HepG2 (cell line): ENCODE measurements around the gene NPB. TPM values are rescaled to one million over a fixed set of nuclear protein-coding genes. Genes with fewer than 3 reads are reported as not detected.

ENCODE experiments used
- ARID2 ChIP-seq: sonication (generic); formaldehyde crosslinking; IDR thresholded peaks from 2 replicates; pipeline ENCODE4 v1.8.1; 2022; ENCODE audit warnings: mild to moderate bottlenecking, missing genetic modification reagents, borderline replicate concordance
- ATAD3A ChIP-seq: sonication (generic); formaldehyde crosslinking; IDR thresholded peaks from 2 replicates; pipeline ENCODE4 v1.4.0; 2020; ENCODE audit warnings: missing genetic modification reagents
- EEA1 ChIP-seq: sonication (generic); formaldehyde crosslinking; IDR thresholded peaks from 2 replicates; pipeline ENCODE4 v1.5.1; 2020; ENCODE audit warnings: mild to moderate bottlenecking, missing genetic modification reagents, borderline replicate concordance
- ETV6 ChIP-seq: sonication (generic); formaldehyde crosslinking; conservative IDR thresholded peaks from 2 replicates; pipeline ENCODE4 v1.4.0; 2020; ENCODE audit warnings: missing genetic modification reagents
- FOXP4 ChIP-seq: sonication (generic); formaldehyde crosslinking; IDR thresholded peaks from 2 replicates; pipeline ENCODE4 v1.4.0; 2020; ENCODE audit warnings: missing genetic modification reagents
- GATA4 ChIP-seq: sonication (generic); IDR thresholded peaks from 2 replicates; pipeline ENCODE4 v1.6.1; 2016; ENCODE audit warnings: antibody characterized with exemption, low read depth, borderline replicate concordance
- HES4 ChIP-seq: sonication (generic); formaldehyde crosslinking; IDR thresholded peaks from 2 replicates; pipeline ENCODE4 v1.9.0; 2021; ENCODE audit warnings: mild to moderate bottlenecking, missing genetic modification reagents, borderline replicate concordance
- HIVEP1 ChIP-seq: sonication (generic); formaldehyde crosslinking; IDR thresholded peaks from 2 replicates; pipeline ENCODE4 v1.4.0; 2020; ENCODE audit warnings: mild to moderate bottlenecking, missing genetic modification reagents
- IRF9 ChIP-seq: sonication (generic); formaldehyde crosslinking; IDR thresholded peaks from 2 replicates; pipeline ENCODE4 v1.8.0; 2022; ENCODE audit warnings: missing genetic modification reagents, mild to moderate bottlenecking, borderline replicate concordance
- KDM3A ChIP-seq: IDR thresholded peaks from 2 replicates; pipeline ENCODE4 v1.6.1; 2018; ENCODE audit warnings: low read depth, missing compliant biosample characterization
- KDM6A ChIP-seq: IDR thresholded peaks from 2 replicates; pipeline ENCODE4 v1.6.1; 2016; ENCODE audit warnings: low read depth
- MBD4 ChIP-seq: IDR thresholded peaks from 2 replicates; pipeline ENCODE4 v1.6.1; 2012; ENCODE audit warnings: low read length, inconsistent platforms, borderline replicate concordance
- MEIS2 ChIP-seq: sonication (generic); formaldehyde crosslinking; IDR thresholded peaks from 2 replicates; pipeline ENCODE4 v1.9.0; 2021; ENCODE audit warnings: mild to moderate bottlenecking, missing genetic modification reagents
- NFKB2 ChIP-seq: sonication (generic); formaldehyde crosslinking; IDR thresholded peaks from 2 replicates; pipeline ENCODE4 v1.4.0; 2020; ENCODE audit warnings: missing genetic modification reagents, borderline replicate concordance
- PHF8 ChIP-seq: sonication (generic); formaldehyde crosslinking; IDR thresholded peaks from 2 replicates; pipeline ENCODE4 v1.5.0; 2020; ENCODE audit warnings: missing genetic modification reagents
- PLRG1 ChIP-seq: fragments of 450-650 bp; conservative IDR thresholded peaks from 2 replicates; pipeline ENCODE4 v1.6.1; 2016
- PRMT3 ChIP-seq: sonication (generic); formaldehyde crosslinking; IDR thresholded peaks from 2 replicates; pipeline ENCODE4 v1.8.1; 2022; ENCODE audit warnings: low read depth, mild to moderate bottlenecking, moderate library complexity, missing genetic modification reagents, borderline replicate concordance
- SATB2 ChIP-seq: sonication (generic); formaldehyde crosslinking; IDR thresholded peaks from 2 replicates; pipeline ENCODE4 v1.5.0; 2020; ENCODE audit warnings: missing genetic modification reagents
- STAT5B ChIP-seq: sonication (generic); formaldehyde crosslinking; IDR thresholded peaks from 2 replicates; pipeline ENCODE4 v1.4.0; 2020; ENCODE audit warnings: missing genetic modification reagents
- ZBTB2 ChIP-seq: sonication (generic); formaldehyde crosslinking; IDR thresholded peaks from 2 replicates; pipeline ENCODE4 v1.8.0; 2022; ENCODE audit warnings: low read depth, missing genetic modification reagents
- ZFYVE20 ChIP-seq: sonication (generic); formaldehyde crosslinking; IDR thresholded peaks from 2 replicates; pipeline ENCODE4 v1.8.0; 2023; ENCODE audit warnings: low read depth, mild to moderate bottlenecking, moderate library complexity, missing genetic modification reagents, borderline replicate concordance
- ZMAT5 ChIP-seq: sonication (generic); formaldehyde crosslinking; IDR thresholded peaks from 2 replicates; pipeline ENCODE4 v1.5.0; 2020; ENCODE audit warnings: mild to moderate bottlenecking, low read depth, missing genetic modification reagents, borderline replicate concordance
- ZNF883 ChIP-seq: sonication (generic); formaldehyde crosslinking; IDR thresholded peaks from 2 replicates; pipeline ENCODE4 v1.5.1; 2020; ENCODE audit warnings: mild to moderate bottlenecking, missing genetic modification reagents; ENCODE audit errors: not compliant biosample characterization
- ZSCAN9 ChIP-seq: IDR thresholded peaks from 2 replicates; pipeline ENCODE4 v1.6.1; 2016; ENCODE audit warnings: borderline replicate concordance
- polyA plus RNA-seq, 8 experiments: library from polyadenylated mRNA; depleted of rRNA in 3 of 8; stranded (reverse) in 7 of 8; unstranded in 1 of 8; fragments of >200 nt; fragmentation: Illumina TruSeq in 4 of 8; extraction: Trizol in 4 of 8; gene quantifications; 2 replicates each; pipeline versions ENCODE4 v1.2.1 to v1.2.3, GENCODE V29; 2011 to 2016; ENCODE audit warnings: low read depth in 4 of 8, missing spikeins in 1 of 8, mixed read lengths in 1 of 8; ENCODE audit not compliant: insufficient read depth in 1 of 8
- total RNA-seq, 5 experiments: library from RNA; depleted of rRNA; stranded (reverse); fragments of >200 nt; fragmentation: Illumina TruSeq; extraction: Trizol; gene quantifications; 2 replicates each; pipeline ENCODE4 v1.2.3, GENCODE V29; 2016; ENCODE audit warnings: low read depth in 1 of 5

NPB gene
- total and polyA plus RNA-seq, 2 of the 13 experiments (the other 11 are each of a cell fraction or from before 2014, with no cell fraction given), result 0.11 to 0.93 TPM

GRCh38 chr17:81901167-81902022 is 643 bp upstream of the NPB start (continued):
- no peak for TF ChIP-seq ARID2 (CRISPR knock-in tag)
- TF ChIP-seq ZMAT5 (CRISPR knock-in tag), result no peak
- no peak for TF ChIP-seq PRMT3 (CRISPR knock-in tag)
- peak; percentile 18; the same call in 1 of the 2 replicates for TF ChIP-seq IRF9 (CRISPR knock-in tag)
- no peak for TF ChIP-seq HES4 (CRISPR knock-in tag)
- no peak for TF ChIP-seq ATAD3A
- no peak for TF ChIP-seq KDM3A (CRISPR knock-in tag)
- no peak for TF ChIP-seq NFKB2 (CRISPR knock-in tag)
- peak; percentile 36; the same call in 1 of the 2 replicates for TF ChIP-seq PHF8 (CRISPR knock-in tag)
- TF ChIP-seq ZSCAN9, result no peak
- TF ChIP-seq ZBTB2 (CRISPR knock-in tag), result no peak
- TF ChIP-seq SATB2, result no peak
- no peak for TF ChIP-seq MEIS2 (CRISPR knock-in tag)
- peak; percentile 33; the same call in 1 of the 2 replicates for TF ChIP-seq HIVEP1
- TF ChIP-seq STAT5B (CRISPR knock-in tag), result no peak
- TF ChIP-seq GATA4, result no peak
- TF ChIP-seq ZFYVE20, result 0 out of 2 replicates have a peak, but pooled peaks have one; percentile 59
- TF ChIP-seq FOXP4 (CRISPR knock-in tag), result no peak
- TF ChIP-seq ETV6 (CRISPR knock-in tag), result no peak
- TF ChIP-seq ZNF883 (CRISPR knock-in tag), result no peak
- TF ChIP-seq KDM6A (CRISPR knock-in tag), result no peak
- TF ChIP-seq PLRG1, result no peak
- TF ChIP-seq EEA1 (CRISPR knock-in tag), result no peak
- 0 out of 2 replicates have a peak, but pooled peaks have one; percentile 36 for TF ChIP-seq MBD4
